HG02759 (cell line): ENCODE measurements around the gene OSBPL7.

Source experiments
- ATAC-seq: cut with Tn5 transposase; IDR thresholded peaks from one replicate; pipeline ENCODE4 v1.9.1; 2021; ENCODE audit warnings: mild to moderate bottlenecking, moderate library complexity; ENCODE audit not compliant: unreplicated experiment

OSBPL7 gene

GRCh38 chr17:47829870-47830269 is 8.3 kb upstream of the OSBPL7 start:
- no peak for ATAC-seq

- ATAC-seq = no peak
Measured at GRCh38 chr17:47823519-47823918, 1.9 kb upstream of the OSBPL7 start.

- no peak for ATAC-seq
Measured at GRCh38 chr17:47822785-47823184, 1.2 kb upstream of the OSBPL7 start.

GRCh38 chr17:47821031-47821423 is 567 bp downstream of the OSBPL7 start:
- no peak for ATAC-seq

GRCh38 chr17:47820033-47820789 is 1.4 kb downstream of the OSBPL7 start:
- no peak for ATAC-seq

- ATAC-seq = no peak
Measured at GRCh38 chr17:47819475-47819874, 2.1 kb downstream of the OSBPL7 start.

GRCh38 chr17:47818002-47818695 is 3.4 kb downstream of the OSBPL7 start:
- no peak for ATAC-seq

GRCh38 chr17:47816947-47817346 is 4.6 kb downstream of the OSBPL7 start:
- no peak for ATAC-seq

- ATAC-seq = no peak
Measured at GRCh38 chr17:47816111-47816735, 5.4 kb downstream of the OSBPL7 start.

GRCh38 chr17:47815106-47815918 is 6.3 kb downstream of the OSBPL7 start:
- ATAC-seq = no peak

GRCh38 chr17:47813512-47814031 is 8.0 kb downstream of the OSBPL7 start:
- ATAC-seq = no peak

GRCh38 chr17:47813077-47813476 is 8.5 kb downstream of the OSBPL7 start:
- no peak for ATAC-seq

- ATAC-seq = no peak
Measured at GRCh38 chr17:47812146-47812920, 9.3 kb downstream of the OSBPL7 start.

- no peak for ATAC-seq
Measured at GRCh38 chr17:47811709-47812108, 9.9 kb downstream of the OSBPL7 start.

- ATAC-seq = no peak
Measured at GRCh38 chr17:47810901-47811635, 10.5 kb downstream of the OSBPL7 start.

- no peak for ATAC-seq
Measured at GRCh38 chr17:47810200-47810821, 11.3 kb downstream of the OSBPL7 start.

- no peak for ATAC-seq
Measured at GRCh38 chr17:47808830-47809480, 12.6 kb downstream of the OSBPL7 start.

GRCh38 chr17:47808036-47808829 is 13.4 kb downstream of the OSBPL7 start:
- ATAC-seq = no peak
